T-helper 1 cell treated with Interleukin-12 subunit alpha and Interleukin-12 subunit beta and Interleukin-4 antibody, amounts not matched to agents 30 μg/mL and 1 μg/mL, for 36 hours (primary cell): Measurements from ENCODE around the gene TBX21.

ENCODE experiments used
- H3K27ac Mint-ChIP-seq: one replicate; pipeline ENCODE4 v1.8.0; 2021; ENCODE audit warnings: mild to moderate bottlenecking, mixed read lengths
- H3K27me3 Mint-ChIP-seq: one replicate; pipeline ENCODE4 v1.8.0; 2021; ENCODE audit warnings: low read depth, mixed read lengths
- H3K36me3 Mint-ChIP-seq: one replicate; pipeline ENCODE4 v1.8.0; 2021; ENCODE audit warnings: low read depth, mixed read lengths
- H3K4me1 Mint-ChIP-seq: one replicate; pipeline ENCODE4 v1.8.0; 2021; ENCODE audit warnings: low read depth, mixed read lengths
- H3K4me3 Mint-ChIP-seq: one replicate; pipeline ENCODE4 v1.8.0; 2021; ENCODE audit warnings: mild to moderate bottlenecking, moderate library complexity, mixed read lengths
- H3K9me3 Mint-ChIP-seq: one replicate; pipeline ENCODE4 v1.8.0; 2021; ENCODE audit warnings: mixed read lengths

The TBX21 gene

DNA sequence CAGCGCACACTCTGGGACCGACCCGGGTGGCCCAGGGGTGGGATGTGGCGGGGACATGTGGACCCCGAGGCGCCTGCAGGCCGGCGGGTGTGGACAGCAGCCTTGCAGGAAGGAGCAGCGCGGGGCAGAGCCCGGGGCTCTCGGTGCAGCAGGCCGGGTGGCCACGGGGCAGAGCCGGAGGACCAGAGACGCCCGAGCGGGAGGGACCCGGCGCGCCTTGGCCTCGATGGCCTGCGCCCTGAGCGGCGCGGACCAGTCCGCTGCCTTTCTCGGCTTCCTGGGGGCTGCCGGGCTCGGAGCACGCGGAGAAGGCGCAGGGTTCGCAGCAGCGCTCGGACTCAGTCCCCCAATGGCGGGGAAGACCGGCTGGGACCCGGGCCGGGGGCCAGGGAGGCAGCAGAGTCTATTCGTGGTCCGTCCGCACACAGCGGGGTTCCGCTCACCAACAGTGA is 45.2 kb downstream of the TBX21 start:
- Mint-ChIP-seq H3K36me3 (no peaks in the 10 kb centered on the region), H3K27me3 (peaks cover 68% of the 10 kb centered on the region), H3K9me3 (no peaks in the 10 kb centered on the region), H3K4me3 (no peak overlapping the region), H3K27ac (no peak overlapping the region), H3K4me1 (peaks cover 3% of the 10 kb centered on the region)

GRCh38 chr17:47781397-47781796 is 48.4 kb downstream of the TBX21 start:
- Mint-ChIP-seq H3K36me3 (no peaks in the 10 kb centered on the region), H3K9me3 (no peaks in the 10 kb centered on the region), H3K27me3 (peaks cover 80% of the 10 kb centered on the region), H3K4me1 (peaks cover 3% of the 10 kb centered on the region), H3K4me3 (no peak overlapping the region), H3K27ac (no peak overlapping the region)

DNA sequence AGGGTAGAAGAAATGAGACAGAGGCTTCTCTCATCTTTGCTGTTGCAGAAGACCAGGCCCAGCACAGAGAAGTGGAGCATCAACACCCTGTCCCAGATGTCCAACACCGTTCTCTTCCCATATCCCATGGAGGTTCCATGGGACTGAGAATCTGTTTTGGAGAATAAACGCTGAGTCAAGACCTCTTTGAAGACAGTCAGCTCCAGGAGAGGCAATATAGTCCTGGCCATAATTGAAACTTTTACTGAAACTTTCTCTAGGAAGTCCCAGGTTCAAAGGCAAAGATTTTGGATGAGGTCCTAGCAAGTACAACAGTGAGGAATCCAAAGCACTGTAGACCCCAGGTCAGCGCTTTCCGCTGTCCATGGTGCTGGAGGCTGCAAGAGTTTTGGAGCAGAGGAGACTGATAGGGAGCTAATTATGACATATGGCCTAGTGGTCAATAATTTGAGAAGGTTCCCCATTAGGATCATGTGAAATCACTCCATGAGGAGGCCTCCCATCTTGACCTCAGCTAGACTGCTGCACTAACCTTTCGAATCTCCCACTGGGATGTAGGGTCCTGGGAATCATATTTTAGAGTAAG is 52.6 kb downstream of the TBX21 start:
- H3K4me1 Mint-ChIP-seq: peaks cover 4% of the 10 kb centered on the region
- H3K27ac Mint-ChIP-seq: no peak overlapping the region
- no peaks in the 10 kb centered on the region for H3K36me3 Mint-ChIP-seq
- H3K4me3 Mint-ChIP-seq: no peak overlapping the region
- no peaks in the 10 kb centered on the region for H3K9me3 Mint-ChIP-seq
- H3K27me3 Mint-ChIP-seq: peaks cover 82% of the 10 kb centered on the region

GRCh38 chr17:47789611-47790561 is 56.9 kb downstream of the TBX21 start:
- Mint-ChIP-seq H3K36me3 (no peaks in the 10 kb centered on the region), H3K9me3 (no peaks in the 10 kb centered on the region), H3K27me3 (peaks cover 89% of the 10 kb centered on the region), H3K4me1 (peaks cover 6% of the 10 kb centered on the region), H3K27ac (no peak overlapping the region), H3K4me3 (peak overlapping the region; percentile 73)

GRCh38 chr17:47791025-47791424 is 58.0 kb downstream of the TBX21 start:
- Mint-ChIP-seq H3K27me3 (peaks cover 87% of the 10 kb centered on the region), H3K9me3 (no peaks in the 10 kb centered on the region), H3K4me3 (peak overlapping the region; percentile 73), H3K27ac (no peak overlapping the region), H3K4me1 (peaks cover 6% of the 10 kb centered on the region), H3K36me3 (no peaks in the 10 kb centered on the region)

GRCh38 chr17:47792457-47792856 is 59.4 kb downstream of the TBX21 start:
- no peak overlapping the region for H3K4me3 Mint-ChIP-seq
- peaks cover 76% of the 10 kb centered on the region for H3K27me3 Mint-ChIP-seq
- no peaks in the 10 kb centered on the region for H3K36me3 Mint-ChIP-seq
- H3K27ac Mint-ChIP-seq: no peak overlapping the region
- peaks cover 6% of the 10 kb centered on the region for H3K4me1 Mint-ChIP-seq
- no peaks in the 10 kb centered on the region for H3K9me3 Mint-ChIP-seq

DNA sequence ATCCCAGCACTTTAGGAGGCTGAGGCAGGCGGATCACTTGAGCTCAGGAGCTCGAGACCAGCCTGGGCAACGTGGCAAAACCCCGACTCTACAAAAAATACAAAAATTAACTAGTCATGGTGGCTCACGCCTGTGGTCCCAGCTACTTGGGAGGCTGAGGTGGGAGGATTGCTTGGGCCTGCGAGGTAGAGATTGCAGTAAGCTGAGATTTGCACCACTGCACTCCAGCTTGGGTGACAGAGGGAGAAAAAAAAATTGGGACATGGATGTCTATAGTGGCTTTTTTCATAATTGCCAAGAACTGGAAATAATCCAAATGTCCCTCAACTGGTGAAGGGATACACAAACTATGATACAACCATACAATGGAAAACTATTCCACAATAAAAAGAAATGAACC is 59.9 kb downstream of the TBX21 start:
- no peaks in the 10 kb centered on the region for H3K9me3 Mint-ChIP-seq
- no peak overlapping the region for H3K27ac Mint-ChIP-seq
- no peak overlapping the region for H3K4me3 Mint-ChIP-seq
- no peaks in the 10 kb centered on the region for H3K36me3 Mint-ChIP-seq
- H3K27me3 Mint-ChIP-seq: peaks cover 77% of the 10 kb centered on the region
- peaks cover 6% of the 10 kb centered on the region for H3K4me1 Mint-ChIP-seq
